GM12892 (cell line): Measurements from ENCODE around the gene ABHD14A.

Experiments
- POLR2A ChIP-seq: IDR thresholded peaks from 2 replicates; pipeline ENCODE4 v1.6.1; 2011; ENCODE audit warnings: low read depth, low read length, control low read depth
- TAF1 ChIP-seq: IDR thresholded peaks from 2 replicates; pipeline ENCODE4 v1.6.1; 2011; ENCODE audit warnings: low read depth, mild to moderate bottlenecking, control low read depth, low read length, borderline replicate concordance

- TF ChIP-seq POLR2A (no peak), TAF1 (no peak)
Measured at GRCh38 chr3:51935886-51936755, 38.7 kb upstream of the ABHD14A start.
